ENCODE results near the gene ZNF296. TPM values are rescaled to one million over a fixed set of nuclear protein-coding genes. Genes with fewer than 3 reads are reported as not detected.

Gene ZNF296
- total RNA-seq, result 0.85 and 3.4 TPM in 2 replicates
- 1.6 and 3.5 TPM in 2 replicates for polyA plus RNA-seq

GRCh38 chr19:45076029-45076850 lies at the start of gene ZNF296:
Gene ZNF296, minus strand, starts transcription at chr19:45076478. Its CDS starts 105 bp downstream, at chr19:45076373.
- Histone ChIP-seq H3K27ac (no peak within 1 kb of the TSS), H3K4me1 (ENCODE audit: low read depth) (peaks cover 19% of the 10 kb centered on the region), H3K27me3 (no peaks in the 10 kb centered on the region), H3K36me3 (no peaks in the 10 kb centered on the region), H3K9me3 (ENCODE audit: low read depth) (no peaks in the 10 kb centered on the region), H3K4me3 (peak within 1 kb of the TSS; percentile 2)
- peak; percentile 43 to 83 for DNase-seq (ENCODE audit: low read depth in 1 of 2, low spot score in 1 of 2)
- no peak for TF ChIP-seq CTCF (IDR thresholded peaks at IDR 0.05; ENCODE audit: low read depth, low read length)

GRCh38 chr19:45125360-45125759 lies 49.1 kb upstream of the ZNF296 start:
- TF ChIP-seq CTCF (IDR thresholded peaks at IDR 0.05; ENCODE audit: low read depth, low read length), result no peak
- no peak for DNase-seq (ENCODE audit: low read depth in 1 of 2, low spot score in 1 of 2)
- Histone ChIP-seq H3K4me1 (ENCODE audit: low read depth) (no peaks in the 10 kb centered on the region), H3K27ac (no peak overlapping the region), H3K9me3 (ENCODE audit: low read depth) (no peaks in the 10 kb centered on the region), H3K27me3 (no peaks in the 10 kb centered on the region), H3K4me3 (no peak overlapping the region), H3K36me3 (no peaks in the 10 kb centered on the region)

GRCh38 chr19:45124021-45124420 lies 47.7 kb upstream of the ZNF296 start:
- TF ChIP-seq CTCF (IDR thresholded peaks at IDR 0.05; ENCODE audit: low read depth, low read length), result no peak
- no peaks in the 10 kb centered on the region for H3K9me3 ChIP-seq (ENCODE audit: low read depth)
- H3K4me3 ChIP-seq, result no peak overlapping the region
- H3K36me3 ChIP-seq, result no peaks in the 10 kb centered on the region
- no peak overlapping the region for H3K27ac ChIP-seq
- DNase-seq (ENCODE audit: low read depth in 1 of 2, low spot score in 1 of 2), result no peak
- H3K27me3 ChIP-seq, result no peaks in the 10 kb centered on the region
- H3K4me1 ChIP-seq (ENCODE audit: low read depth), result no peaks in the 10 kb centered on the region

- DNase-seq (ENCODE audit: low read depth in 1 of 2, low spot score in 1 of 2), result no peak
- H3K27me3 ChIP-seq, result no peaks in the 10 kb centered on the region
- no peak overlapping the region for H3K4me3 ChIP-seq
- H3K9me3 ChIP-seq (ENCODE audit: low read depth), result no peaks in the 10 kb centered on the region
- no peaks in the 10 kb centered on the region for H3K4me1 ChIP-seq (ENCODE audit: low read depth)
- H3K27ac ChIP-seq, result no peak overlapping the region
- H3K36me3 ChIP-seq, result no peaks in the 10 kb centered on the region
- no peak for TF ChIP-seq CTCF (IDR thresholded peaks at IDR 0.05; ENCODE audit: low read depth, low read length)
Measured at GRCh38 chr19:45123440-45123850, 47.2 kb upstream of the ZNF296 start.

GRCh38 chr19:45122832-45123231 lies 46.6 kb upstream of the ZNF296 start:
- no peaks in the 10 kb centered on the region for H3K4me1 ChIP-seq (ENCODE audit: low read depth)
- no peaks in the 10 kb centered on the region for H3K36me3 ChIP-seq

More at GRCh38 chr19:45122832-45123231, 46.6 kb upstream of the ZNF296 start:
- Histone ChIP-seq H3K27ac (no peak overlapping the region), H3K9me3 (ENCODE audit: low read depth) (no peaks in the 10 kb centered on the region), H3K4me3 (no peak overlapping the region), H3K27me3 (no peaks in the 10 kb centered on the region)
- no peak for DNase-seq (ENCODE audit: low read depth in 1 of 2, low spot score in 1 of 2)
- TF ChIP-seq CTCF (IDR thresholded peaks at IDR 0.05; ENCODE audit: low read depth, low read length), result no peak
